GM23338 (cell line): ENCODE results near the gene MGAT3.

Experiments used
- CREB1 ChIP-seq: fragments of 250-450 bp; sonication (Bioruptor Pico); IDR thresholded peaks from 2 replicates; pipeline ENCODE4 v1.5.0; 2020; ENCODE audit warnings: low read depth, mild to moderate bottlenecking, moderate library complexity
- CTCF ChIP-seq, 2 experiments: fragments of 200-600 bp in 1 of 2; sonication (generic) in 1 of 2; conservative IDR thresholded peaks; 2 replicates each; pipeline versions ENCODE4 v1.5.1 to v1.6.1; 2016 to 2017; ENCODE audit warnings: antibody characterized with exemption in 2 of 2, low read depth in 2 of 2, mild to moderate bottlenecking in 2 of 2, moderate library complexity in 1 of 2
- EZH2 ChIP-seq: fragments of 200-600 bp; sonication (generic); IDR thresholded peaks from one replicate; pipeline ENCODE4 v1.8.0; 2017; ENCODE audit warnings: antibody characterized with exemption, mild to moderate bottlenecking, low read depth; ENCODE audit not compliant: unreplicated experiment
- EZH2phosphoT487 ChIP-seq: fragments of 200-600 bp; sonication (generic); IDR thresholded peaks from one replicate; pipeline ENCODE4 v1.8.1; 2018; ENCODE audit warnings: antibody characterized with exemption; ENCODE audit not compliant: unreplicated experiment
- JUNB ChIP-seq: IDR thresholded peaks from one replicate; pipeline ENCODE4 v1.6.1; 2016; ENCODE audit warnings: antibody characterized with exemption; ENCODE audit not compliant: unreplicated experiment
- POLR2AphosphoS5 ChIP-seq: IDR thresholded peaks from 2 replicates; pipeline ENCODE4 v1.6.1; 2016; ENCODE audit warnings: antibody characterized with exemption, low read depth
- STAT1 ChIP-seq: IDR thresholded peaks from one replicate; pipeline ENCODE4 v1.6.1; 2016; ENCODE audit warnings: antibody characterized with exemption; ENCODE audit not compliant: unreplicated experiment
- ZNF331 ChIP-seq: fragments of 250-450 bp; sonication (Bioruptor Pico); IDR thresholded peaks from 2 replicates; pipeline ENCODE4 v1.5.0; 2020; ENCODE audit warnings: low read depth, mild to moderate bottlenecking, moderate library complexity
- TF ChIP-seq, protein P1 (sequence below): IDR thresholded peaks from one replicate; pipeline ENCODE4 v1.6.1; 2018; ENCODE audit warnings: antibody characterized with exemption; ENCODE audit not compliant: unreplicated experiment

DNA sequence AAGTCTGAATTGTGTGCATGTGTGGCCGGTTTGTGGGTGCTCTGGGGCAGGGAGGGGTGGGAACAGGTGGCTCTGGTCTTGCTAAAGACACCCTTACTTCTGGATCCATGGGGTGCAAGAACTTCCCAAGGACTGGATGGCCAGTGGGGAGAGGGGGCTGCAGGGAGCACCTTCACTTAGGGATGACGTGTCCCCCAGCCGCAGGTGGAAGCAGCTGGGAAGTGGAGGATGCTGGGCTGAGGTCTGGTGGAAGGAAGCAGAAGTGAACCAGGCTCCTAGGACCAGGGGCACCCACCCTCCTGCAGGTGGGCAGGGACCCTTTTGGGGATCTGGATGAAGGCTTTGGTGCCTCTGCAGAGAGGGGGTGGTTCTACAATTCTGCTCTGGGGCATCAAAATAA is 35.4 kb downstream of the MGAT3 start:
- TF ChIP-seq POLR2AphosphoS5 (no peak), CTCF (conservative IDR thresholded peaks at IDR 0.05; ENCODE audit: low read depth in 2 of 2) (no peak), EZH2 (no peak), CREB1 (no peak), ZNF331 (CRISPR knock-in tag) (no peak), EZH2phosphoT487 (no peak), STAT1 (no peak), JUNB (no peak)
- TF ChIP-seq, protein P1, sequence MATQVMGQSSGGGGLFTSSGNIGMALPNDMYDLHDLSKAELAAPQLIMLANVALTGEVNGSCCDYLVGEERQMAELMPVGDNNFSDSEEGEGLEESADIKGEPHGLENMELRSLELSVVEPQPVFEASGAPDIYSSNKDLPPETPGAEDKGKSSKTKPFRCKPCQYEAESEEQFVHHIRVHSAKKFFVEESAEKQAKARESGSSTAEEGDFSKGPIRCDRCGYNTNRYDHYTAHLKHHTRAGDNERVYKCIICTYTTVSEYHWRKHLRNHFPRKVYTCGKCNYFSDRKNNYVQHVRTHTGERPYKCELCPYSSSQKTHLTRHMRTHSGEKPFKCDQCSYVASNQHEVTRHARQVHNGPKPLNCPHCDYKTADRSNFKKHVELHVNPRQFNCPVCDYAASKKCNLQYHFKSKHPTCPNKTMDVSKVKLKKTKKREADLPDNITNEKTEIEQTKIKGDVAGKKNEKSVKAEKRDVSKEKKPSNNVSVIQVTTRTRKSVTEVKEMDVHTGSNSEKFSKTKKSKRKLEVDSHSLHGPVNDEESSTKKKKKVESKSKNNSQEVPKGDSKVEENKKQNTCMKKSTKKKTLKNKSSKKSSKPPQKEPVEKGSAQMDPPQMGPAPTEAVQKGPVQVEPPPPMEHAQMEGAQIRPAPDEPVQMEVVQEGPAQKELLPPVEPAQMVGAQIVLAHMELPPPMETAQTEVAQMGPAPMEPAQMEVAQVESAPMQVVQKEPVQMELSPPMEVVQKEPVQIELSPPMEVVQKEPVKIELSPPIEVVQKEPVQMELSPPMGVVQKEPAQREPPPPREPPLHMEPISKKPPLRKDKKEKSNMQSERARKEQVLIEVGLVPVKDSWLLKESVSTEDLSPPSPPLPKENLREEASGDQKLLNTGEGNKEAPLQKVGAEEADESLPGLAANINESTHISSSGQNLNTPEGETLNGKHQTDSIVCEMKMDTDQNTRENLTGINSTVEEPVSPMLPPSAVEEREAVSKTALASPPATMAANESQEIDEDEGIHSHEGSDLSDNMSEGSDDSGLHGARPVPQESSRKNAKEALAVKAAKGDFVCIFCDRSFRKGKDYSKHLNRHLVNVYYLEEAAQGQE = no peak
